ENCODE measurements around the gene MXRA8. TPM values are rescaled to one million over a fixed set of nuclear protein-coding genes. Genes with fewer than 3 reads are reported as not detected.

MXRA8 gene
- total RNA-seq, 1 experiment from 2014 or later, result 9.6 TPM

DNA sequence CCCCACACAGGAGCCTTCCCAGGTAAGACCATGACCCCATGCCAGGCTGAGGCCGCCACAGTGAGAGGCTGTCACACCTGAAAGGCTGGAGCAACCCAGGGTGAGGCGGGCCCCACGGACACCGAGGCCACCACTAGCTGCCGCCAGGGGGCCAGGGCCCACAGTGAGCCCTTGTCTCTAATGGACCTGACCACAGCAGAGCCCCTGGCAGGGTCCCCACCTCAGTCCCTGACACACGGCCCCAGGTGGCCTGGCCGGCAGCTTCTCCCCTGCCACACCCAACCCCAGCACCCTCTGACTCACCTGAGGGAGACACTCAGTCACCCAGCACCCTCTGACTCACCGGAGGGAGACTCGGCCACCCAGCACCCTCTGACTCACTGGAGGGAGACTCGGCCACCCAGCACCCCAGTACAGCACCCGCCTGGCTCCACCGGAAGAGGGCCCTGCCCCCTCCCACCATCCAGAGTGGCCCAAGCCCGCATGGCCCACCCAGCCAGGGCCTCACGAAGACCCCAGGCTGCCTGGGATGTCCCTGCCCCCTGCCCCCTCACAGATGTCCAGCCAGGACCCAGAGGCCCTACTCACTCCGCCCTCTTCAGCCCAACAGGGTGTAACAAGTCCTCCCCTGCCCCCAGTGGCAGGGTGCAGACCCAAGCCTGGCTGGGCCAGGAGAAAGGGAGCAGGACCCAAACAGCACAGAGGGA lies 13.5 kb downstream of the MXRA8 start:
- Histone ChIP-seq H3K23me2 (ENCODE audit: insufficient read length, low read depth, low read length, poor library complexity, severe bottlenecking) (peaks cover 9% of the 10 kb centered on the region), H3K56ac (ENCODE audit: insufficient read length, low read depth, low read length) (no peak overlapping the region), H3K18ac (ENCODE audit: insufficient read length, low read depth, low read length) (no peak overlapping the region), H3K9ac (ENCODE audit: extremely low read depth, insufficient read length, low read length) (no peak overlapping the region), H2AFZ (ENCODE audit: low read length) (no peak overlapping the region), H3K27ac (ENCODE audit: insufficient read length, low read depth, low read length) (no peak overlapping the region), H3K14ac (ENCODE audit: insufficient read depth, low read length) (no peak overlapping the region), H4K20me1 (ENCODE audit: control insufficient read depth, insufficient read depth, insufficient read length) (peaks cover 3% of the 10 kb centered on the region), H2BK12ac (ENCODE audit: insufficient read length, low read depth, low read length) (no peak overlapping the region), H4K8ac (replicated peaks; ENCODE audit: insufficient read length, low read depth, low read length) (no peak overlapping the region), H3K79me2 (ENCODE audit: insufficient read depth, low read length) (peaks cover 3% of the 10 kb centered on the region; the same call in 1 of the 2 replicates), H2BK20ac (ENCODE audit: low read depth, low read length, poor library complexity, severe bottlenecking) (no peak overlapping the region), H3K23ac (ENCODE audit: insufficient read length, low read depth, low read length) (no peak overlapping the region), H3K79me1 (ENCODE audit: insufficient read depth, low read depth, low read length, poor library complexity, severe bottlenecking) (peaks cover 13% of the 10 kb centered on the region), H3K9me3 (ENCODE audit: control insufficient read depth, low read depth, low read length) (no peaks in the 10 kb centered on the region), H3K4ac (ENCODE audit: low read depth, low read length) (no peak overlapping the region), H3T11ph (ENCODE audit: low read length) (no peak overlapping the region), H2BK120ac (ENCODE audit: low read depth, low read length, poor library complexity, severe bottlenecking) (no peak overlapping the region), H3K4me1 (ENCODE audit: insufficient read depth, low read length) (no peaks in the 10 kb centered on the region; the same call in 1 of the 2 replicates), H2AK5ac (ENCODE audit: insufficient read length, low read length) (no peak overlapping the region), H3K27me3 (ENCODE audit: insufficient read depth, low read length) (no peaks in the 10 kb centered on the region), H3K4me2 (ENCODE audit: insufficient read depth, insufficient read length, low read length) (no peak overlapping the region), H4K5ac (ENCODE audit: insufficient read length, low read depth, low read length) (no peak overlapping the region), H2BK15ac (ENCODE audit: low read depth, low read length) (no peak overlapping the region), H2BK5ac (ENCODE audit: insufficient read length, low read length) (no peak overlapping the region), H4K91ac (ENCODE audit: insufficient read length, low read depth, low read length) (no peak overlapping the region)
- Mint-ChIP-seq H3K4me3 (no peak overlapping the region), H3K4me1 (peaks cover 6 to 15% of the 10 kb centered on the region in 2 experiments), H3K27ac (no peak overlapping the region), H3K27me3 (ENCODE audit: low read depth) (no peaks in the 10 kb centered on the region), H3K36me3 (ENCODE audit: insufficient read depth in 1 of 3, low read depth in 3 of 3) (peaks cover 21 to 25% (median 23%) of the 10 kb centered on the region in 3 experiments), H3K9me3 (peaks cover 0 to 8% of the 10 kb centered on the region in 2 experiments; a peak in 3 of 5 replicates)
- WGBS (ENCODE audit: extremely low coverage, insufficient read length, low lambda C conversion rate), result no CpG with 5 or more reads among the region's 15 CpGs
- TF ChIP-seq CTCF (conservative IDR thresholded peaks at IDR 0.05), result peak; percentile 61
- no peak for DNase-seq

Data from H9 (cell line).